Hepatic stellate cell (primary cell): ENCODE results near the gene MEIS2.

Source experiments
- DNase-seq: peaks from one replicate; pipeline ENCODE4 v3.0.0; 2011; ENCODE audit warnings: low spot score

MEIS2 gene

GRCh38 chr15:37077623-37078351 is 22.6 kb downstream of the MEIS2 start:
- DNase-seq, result no peak

GRCh38 chr15:37076543-37076942 is 23.8 kb downstream of the MEIS2 start:
- no peak for DNase-seq

DNA sequence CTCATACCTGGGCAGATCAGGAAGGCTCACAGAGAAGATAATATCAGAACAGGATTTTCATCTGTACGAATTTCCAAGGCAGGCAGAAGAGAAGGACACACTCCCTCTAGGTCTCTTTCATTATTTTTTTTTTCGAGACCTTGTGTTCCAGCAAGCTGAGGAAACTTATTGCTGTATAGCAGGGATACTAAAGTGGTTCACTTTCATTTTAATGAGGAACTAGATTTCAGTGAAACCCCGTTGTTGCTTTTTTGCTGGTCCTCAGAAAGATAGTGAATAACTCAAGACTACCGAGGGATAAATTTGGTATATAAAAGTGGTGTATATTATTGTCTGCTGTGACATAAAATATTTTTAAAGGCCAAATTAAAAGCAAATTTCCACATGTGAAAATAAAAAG is 24.6 kb downstream of the MEIS2 start:
- no peak for DNase-seq

DNA sequence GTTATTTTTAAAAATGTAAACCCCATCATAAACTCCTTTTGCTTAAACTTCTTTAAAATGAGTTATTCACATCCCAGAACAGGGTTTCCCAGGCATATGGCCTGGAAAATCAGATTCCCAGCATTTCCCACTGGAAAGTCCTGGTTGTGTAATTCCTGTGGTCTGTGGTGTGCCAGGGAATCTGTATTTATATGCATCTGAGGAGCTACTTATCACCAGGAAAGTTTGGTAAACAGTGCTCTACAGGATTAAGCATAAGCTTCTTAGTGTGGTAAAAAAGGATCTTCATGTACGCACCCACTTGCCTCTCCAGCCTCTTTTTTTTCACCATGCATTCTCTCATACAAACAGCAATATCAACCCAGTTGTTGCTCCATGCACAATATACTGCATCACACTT is 28.2 kb downstream of the MEIS2 start:
- no peak for DNase-seq

GRCh38 chr15:37071134-37071533 is 29.2 kb downstream of the MEIS2 start:
- DNase-seq, result no peak

DNA sequence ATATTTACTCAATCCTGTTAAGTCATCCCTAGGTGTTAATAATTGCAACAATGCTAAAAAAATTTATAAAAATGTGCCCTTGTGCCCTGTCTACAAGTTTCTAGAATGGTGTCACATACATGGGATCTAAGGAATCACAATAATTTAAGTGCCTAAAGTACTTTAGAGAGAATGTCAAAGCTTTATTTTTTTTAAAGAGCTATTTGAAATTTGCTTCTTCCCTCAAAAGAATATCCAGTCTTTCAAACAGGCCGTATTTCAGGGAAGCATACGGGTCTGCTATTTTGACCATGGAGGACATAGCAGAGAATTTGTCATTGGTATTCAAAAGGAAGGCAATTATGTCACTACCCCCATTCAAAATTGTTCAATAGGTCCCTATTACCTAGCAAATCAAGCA is 29.7 kb downstream of the MEIS2 start:
- no peak for DNase-seq

DNA sequence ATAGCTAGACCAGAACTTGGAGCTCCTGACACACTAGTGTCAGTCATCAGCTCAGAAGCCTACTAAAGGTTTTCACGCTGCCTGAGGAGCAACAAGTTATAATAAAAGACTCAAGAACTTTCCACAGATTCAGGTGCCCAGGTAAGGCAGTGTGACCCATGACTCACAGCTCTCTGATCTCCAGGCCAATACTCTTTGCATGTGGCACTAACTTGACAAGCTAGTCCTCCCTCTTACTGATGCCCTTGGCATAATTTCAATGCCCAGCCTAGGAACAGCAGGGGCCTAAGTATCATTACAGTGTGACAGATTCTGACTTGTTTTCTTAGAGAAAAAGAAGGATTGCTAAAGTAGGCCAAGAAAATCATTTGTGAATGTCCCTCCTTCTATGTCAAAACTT is 38.4 kb downstream of the MEIS2 start:
- DNase-seq, result no peak

- peak; percentile 47 for DNase-seq
These were observed 41.3 kb downstream of the MEIS2 start for GRCh38 chr15:37059086-37059485.

- DNase-seq, result no peak
These were observed 41.9 kb downstream of the MEIS2 start for GRCh38 chr15:37058316-37058985.

GRCh38 chr15:37057831-37058230 is 42.5 kb downstream of the MEIS2 start:
- DNase-seq, result no peak

DNA sequence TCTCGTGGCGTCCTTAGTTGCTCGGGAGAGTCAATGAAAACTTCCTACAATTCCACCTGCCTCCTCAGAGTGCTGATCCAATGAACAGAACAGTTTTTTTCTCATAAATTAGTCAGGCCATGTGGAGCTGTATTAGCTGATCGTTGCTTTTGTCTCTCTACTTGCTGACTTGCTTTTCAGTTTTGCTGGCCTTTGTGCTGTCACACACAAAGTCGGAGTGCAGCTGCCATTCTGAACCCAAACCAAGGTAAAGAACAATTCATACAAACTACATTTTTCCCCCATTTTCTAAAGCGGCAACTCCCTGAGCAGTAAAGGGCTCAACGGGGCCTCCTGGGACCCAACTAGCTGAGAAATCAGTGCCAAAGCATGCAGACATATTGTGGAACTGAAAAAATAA is 43.1 kb downstream of the MEIS2 start:
- no peak for DNase-seq

DNA sequence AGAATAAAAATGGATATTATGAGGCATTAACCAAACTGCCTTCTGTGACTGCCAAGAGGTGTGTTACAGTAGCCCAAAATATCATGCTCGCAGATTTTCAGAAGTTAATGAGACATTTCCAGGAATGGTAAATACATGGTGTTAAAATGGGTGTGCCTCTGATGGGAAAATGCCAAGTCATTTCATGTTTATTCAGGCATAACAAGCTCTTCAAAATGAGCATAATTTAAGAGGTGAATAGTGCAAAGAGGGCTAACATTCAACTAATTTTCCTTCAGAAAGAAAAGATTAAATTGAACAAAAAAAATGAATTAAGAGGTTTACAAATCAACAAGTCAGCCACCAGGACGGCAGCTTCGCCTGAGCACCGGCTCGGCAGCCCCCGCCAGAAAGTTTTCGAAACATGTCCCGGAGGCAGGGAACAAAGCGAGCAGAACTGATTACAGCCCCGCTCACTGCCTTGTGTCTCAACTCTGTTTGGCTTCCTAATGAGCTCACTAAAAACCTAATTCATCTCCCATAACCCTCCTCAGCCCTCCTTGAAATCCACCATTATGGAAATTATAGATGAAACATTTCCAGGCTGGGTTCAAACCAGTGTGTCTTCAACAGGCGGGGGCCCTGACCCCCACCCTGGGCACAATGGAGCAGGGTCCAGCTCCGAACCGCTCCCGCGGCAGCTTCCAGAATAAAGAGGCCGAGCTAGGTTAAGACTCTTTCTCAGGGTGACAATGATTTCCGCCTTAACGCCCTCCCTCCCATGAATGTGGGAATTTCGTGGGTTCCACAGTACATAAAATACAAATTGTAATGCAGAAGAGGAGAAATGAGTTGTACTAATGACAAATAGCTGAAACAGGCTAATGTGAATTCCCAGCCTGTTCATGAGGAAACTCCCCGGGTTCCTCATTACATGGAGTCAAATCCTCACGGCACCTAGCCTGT is 43.9 kb downstream of the MEIS2 start:
- DNase-seq, result no peak

DNA sequence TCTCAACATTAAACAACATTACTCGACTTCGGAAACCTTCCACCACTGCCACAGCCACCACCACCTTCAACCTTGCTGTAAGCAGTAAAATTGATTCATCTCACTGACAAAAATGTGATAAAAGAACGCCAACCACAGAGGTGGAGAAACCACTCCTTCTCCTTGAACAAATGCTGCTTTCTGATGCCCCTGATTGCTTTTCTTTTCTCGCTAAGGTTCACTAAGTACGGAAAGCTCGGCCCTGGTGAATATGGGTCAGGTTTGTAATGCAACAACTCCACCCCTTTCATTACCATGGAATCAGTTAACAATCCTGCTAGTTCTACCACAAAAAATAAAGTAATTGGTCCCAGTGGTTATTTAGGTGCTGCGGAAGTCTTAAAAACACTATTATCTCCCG is 44.9 kb downstream of the MEIS2 start:
- no peak for DNase-seq

GRCh38 chr15:37054336-37054735 is 46.0 kb downstream of the MEIS2 start:
- no peak for DNase-seq

- DNase-seq, result no peak
These were observed 47.2 kb downstream of the MEIS2 start for GRCh38 chr15:37053166-37053565.

DNA sequence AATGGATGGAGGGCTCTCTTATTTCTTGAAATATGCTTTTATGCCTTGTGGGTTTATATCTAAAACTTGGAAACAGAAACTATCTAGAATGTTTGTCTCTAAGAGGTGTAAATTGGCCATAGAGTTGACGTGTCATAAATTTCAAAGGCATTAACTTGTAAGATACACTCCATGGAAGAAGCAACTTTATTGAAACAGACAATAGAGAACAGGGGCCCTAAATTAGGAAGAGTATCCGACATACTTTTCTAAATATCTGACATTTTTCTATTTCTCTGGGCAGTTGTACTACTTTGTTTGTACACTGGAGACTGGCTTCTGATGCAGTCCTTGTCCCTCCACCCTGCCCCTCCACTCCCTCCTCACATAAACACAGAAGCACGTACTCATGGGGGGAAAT is 50.0 kb downstream of the MEIS2 start:
- no peak for DNase-seq

- DNase-seq, result peak; percentile 6
These were observed 53.3 kb downstream of the MEIS2 start for GRCh38 chr15:37046876-37047614.

GRCh38 chr15:37045859-37046740 is 54.2 kb downstream of the MEIS2 start:
- DNase-seq, result no peak

DNA sequence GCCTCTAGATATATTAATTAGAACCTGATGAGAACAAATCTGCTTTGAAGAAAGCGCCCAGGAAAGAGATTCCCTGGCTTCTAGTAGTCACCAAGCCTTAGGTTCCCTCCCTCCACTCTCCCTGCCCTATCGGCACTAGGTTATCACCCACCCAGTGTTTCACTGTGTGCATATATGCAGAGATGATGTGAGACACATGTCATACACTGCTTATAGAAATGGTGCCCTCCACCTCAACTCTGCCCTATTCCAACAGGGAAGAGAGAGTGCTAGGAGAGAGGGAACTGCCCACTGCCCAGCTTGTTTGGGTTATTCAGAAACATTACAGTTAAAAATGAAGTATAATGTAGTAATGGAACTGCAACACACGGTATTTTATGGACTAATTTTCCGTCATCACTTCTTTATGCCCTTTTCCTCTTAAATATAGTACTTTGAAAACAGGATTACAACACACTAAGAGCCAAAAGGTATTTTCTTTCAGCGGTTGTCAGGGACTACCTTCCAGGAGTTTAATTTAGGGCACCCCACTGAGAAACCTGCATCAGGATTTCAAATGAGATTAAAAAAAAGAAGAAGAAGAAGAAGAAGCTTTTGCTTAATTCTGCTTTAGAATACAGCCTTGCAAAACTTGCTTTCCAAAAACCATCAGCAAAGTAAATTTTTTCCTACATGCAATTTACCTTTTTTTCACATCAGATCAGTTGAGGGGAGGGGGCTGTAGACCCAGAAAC is 55.3 kb downstream of the MEIS2 start:
- DNase-seq, result no peak

GRCh38 chr15:37041836-37042235 is 58.5 kb downstream of the MEIS2 start:
- DNase-seq, result no peak
